RKO (cell line): Measurements from ENCODE around the gene ELF3.
"Not testable (repeated sequence)": the region's sequence is repeated elsewhere in the genome, so short reads cannot be mapped to it uniquely, and the experiment has no call there.

Source experiments
- DNase-seq: peaks from one replicate; pipeline ENCODE4 v3.0.0-alpha.2; 2016; ENCODE audit warnings: low spot score

ELF3 gene

DNA sequence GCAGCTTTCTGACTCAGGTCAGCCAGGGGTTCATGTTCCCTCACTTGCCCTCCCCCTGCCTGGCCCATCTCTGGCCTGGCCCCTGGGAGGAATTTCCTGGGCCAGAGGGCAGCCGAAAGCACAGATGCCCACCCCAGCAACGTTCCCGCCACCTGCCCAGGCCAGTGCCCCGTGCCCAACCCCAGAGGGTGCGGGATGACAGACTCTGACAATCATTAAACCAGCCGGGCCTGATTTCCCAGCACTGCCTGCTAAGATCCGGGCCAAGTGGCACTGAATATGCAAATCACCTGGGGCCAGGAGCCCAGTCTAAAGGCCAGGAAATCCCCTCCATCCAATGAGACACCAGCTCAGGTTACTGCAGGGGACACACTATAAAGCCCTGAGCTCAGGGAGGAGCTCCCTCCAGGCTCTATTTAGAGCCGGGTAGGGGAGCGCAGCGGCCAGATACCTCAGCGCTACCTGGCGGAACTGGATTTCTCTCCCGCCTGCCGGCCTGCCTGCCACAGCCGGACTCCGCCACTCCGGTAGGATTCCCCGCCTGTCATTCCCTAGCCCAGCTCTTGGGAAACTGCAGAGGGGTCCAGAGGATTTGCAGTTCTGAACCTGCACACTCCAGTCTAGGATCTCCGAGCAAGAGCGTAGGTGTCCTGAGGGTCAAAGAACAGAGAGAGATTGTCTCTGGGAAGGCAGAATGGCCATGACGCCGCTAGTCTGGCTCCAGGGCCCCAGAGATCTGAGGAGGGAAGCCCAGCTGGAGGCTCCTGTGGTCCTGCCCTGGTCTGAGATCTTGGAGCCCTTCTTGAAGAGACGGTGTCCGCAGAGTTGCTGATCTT, at the start of gene ELF3:
ELF3 (plus strand) TSS at position 408 of the 836 bp plus-strand sequence. CDS start 550 bp downstream, outside the sequence.
- no peak for DNase-seq

DNA sequence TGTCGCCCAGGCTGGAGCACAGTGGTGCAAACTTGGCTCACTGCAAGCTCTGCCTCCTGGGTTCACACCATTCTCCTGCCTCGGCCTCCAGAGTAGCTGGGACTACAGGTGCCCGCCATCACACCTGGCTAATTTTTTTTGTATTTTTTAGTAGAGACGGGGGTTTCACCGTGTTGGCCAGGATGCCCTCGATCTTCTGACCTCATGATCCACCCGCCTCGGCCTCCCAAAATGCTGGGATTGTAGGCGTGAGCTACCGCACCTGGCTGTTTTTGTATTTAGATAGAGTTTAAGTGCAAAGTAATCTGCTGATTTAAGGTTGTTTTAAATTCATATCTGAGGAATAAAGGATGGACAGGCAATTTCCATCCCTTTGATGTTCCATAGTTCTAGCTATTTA, 48.0 kb upstream of the ELF3 start:
- not testable (repeated sequence) for DNase-seq

DNA sequence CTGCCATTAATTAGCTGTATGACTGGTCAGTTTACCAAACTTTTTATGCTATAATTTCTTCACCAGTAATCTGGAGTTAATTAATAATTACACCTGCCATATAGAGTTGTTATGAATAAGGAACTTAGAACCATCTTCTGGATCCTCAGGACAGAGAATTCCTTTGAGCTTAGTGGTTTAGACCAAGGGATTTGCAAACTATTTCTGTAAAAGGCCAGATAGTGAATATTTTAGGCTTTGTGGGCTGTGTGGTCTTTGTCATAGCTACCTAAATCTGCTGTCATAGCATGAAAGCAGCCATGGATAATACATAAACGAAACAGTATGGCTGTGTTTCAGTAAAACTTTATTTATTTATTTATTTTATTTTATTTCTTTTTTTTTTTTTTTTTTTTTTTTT, 46.1 kb upstream of the ELF3 start:
- no peak for DNase-seq

- no peak for DNase-seq
These were observed 44.2 kb upstream of the ELF3 start for GRCh38 chr1:201966171-201966570.

GRCh38 chr1:201968202-201968925, 42.0 kb upstream of the ELF3 start:
- no peak for DNase-seq

GRCh38 chr1:201970334-201971159, 39.8 kb upstream of the ELF3 start:
- DNase-seq, result peak; percentile 51

- DNase-seq, result no peak
These were observed 28.2 kb upstream of the ELF3 start for GRCh38 chr1:201982082-201982622.

- DNase-seq, result peak; percentile 85
These were observed 27.6 kb upstream of the ELF3 start, which contains the start of gene RNPEP for GRCh38 chr1:201982623-201983379. Gene RNPEP, plus strand, starts transcription at chr1:201982648. Its CDS starts 19 bp downstream, at chr1:201982667.

DNA sequence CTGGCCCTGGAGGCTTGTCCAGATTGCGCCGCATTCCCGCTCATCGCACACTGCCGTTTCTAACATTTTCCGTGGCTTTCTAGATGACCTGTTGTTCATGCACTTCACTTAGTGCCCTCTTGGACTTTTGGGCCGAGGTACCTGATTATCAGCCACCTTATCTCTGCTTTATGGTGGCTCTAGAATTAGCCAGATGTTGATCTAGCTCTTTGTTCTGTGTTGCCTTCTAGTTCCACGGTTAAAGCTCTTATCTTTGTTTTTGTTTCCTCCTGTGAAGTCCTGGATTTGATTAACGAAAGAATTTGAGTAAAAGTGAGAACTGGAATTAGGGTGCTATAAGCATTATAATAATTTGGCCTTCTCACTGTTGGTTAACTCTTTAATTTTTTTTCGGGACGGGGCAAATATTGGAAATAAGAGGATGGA, 27.0 kb upstream of the ELF3 start:
- no peak for DNase-seq

DNA sequence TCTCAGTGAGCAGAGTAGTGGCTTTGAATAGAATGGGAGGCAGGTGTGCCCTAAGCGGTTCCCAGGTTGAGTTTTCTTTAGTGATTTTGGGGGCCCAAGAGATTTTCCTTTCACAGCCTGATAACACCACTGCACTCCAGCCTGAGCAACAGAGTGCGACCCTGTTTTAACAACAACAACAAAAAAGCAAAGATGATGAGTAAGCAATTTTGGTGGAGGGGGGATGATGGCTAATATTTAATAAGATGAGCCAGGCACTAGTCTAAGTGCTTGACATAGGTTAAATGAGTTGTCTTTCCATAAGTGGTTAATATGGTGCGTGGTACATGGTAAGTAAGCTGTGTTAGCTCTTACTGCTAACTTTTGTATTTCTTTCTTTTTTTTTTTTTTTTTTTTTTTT, 25.9 kb upstream of the ELF3 start:
- DNase-seq, result no peak

DNA sequence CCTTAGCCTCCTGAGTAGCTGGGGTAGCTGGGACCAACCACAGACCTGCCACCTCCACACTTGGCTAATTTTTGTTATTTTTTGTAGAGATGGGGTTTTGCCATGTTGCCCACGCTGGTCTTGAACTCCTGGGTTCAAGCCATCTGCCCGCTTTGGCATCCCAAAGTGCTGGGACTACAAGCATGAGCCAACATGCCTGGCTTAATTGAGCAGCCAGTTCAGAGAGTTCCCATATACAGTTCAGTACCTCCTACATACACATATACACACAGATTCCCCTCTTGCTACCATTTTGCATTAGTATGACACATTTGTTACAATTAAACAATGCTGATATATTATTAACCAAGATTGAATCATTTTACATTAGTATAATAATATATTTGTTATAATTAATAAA, 25.0 kb upstream of the ELF3 start:
- DNase-seq, result no peak

DNA sequence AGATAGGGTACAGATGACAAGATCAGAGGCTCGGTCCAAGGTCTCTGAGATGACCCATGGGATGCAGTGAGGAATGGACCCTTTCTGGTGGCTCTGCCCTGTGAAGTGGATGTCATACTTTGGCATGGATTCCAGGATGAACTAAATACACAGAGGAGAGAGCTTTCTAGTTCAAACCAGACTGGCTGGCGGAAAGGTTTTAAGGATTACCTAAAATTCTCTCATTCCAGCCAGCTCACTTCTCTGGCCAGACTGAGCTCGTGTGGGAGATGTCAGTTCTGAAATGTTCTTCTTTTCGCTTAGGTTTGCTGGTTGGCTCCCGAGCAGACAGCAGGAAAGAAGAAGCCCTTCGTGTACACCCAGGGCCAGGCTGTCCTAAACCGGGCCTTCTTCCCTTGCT, 21.8 kb upstream of the ELF3 start:
- no peak for DNase-seq

GRCh38 chr1:201989354-201990128, 20.8 kb upstream of the ELF3 start:
- no peak for DNase-seq

GRCh38 chr1:201990427-201990826, 20.0 kb upstream of the ELF3 start:
- DNase-seq, result no peak

DNA sequence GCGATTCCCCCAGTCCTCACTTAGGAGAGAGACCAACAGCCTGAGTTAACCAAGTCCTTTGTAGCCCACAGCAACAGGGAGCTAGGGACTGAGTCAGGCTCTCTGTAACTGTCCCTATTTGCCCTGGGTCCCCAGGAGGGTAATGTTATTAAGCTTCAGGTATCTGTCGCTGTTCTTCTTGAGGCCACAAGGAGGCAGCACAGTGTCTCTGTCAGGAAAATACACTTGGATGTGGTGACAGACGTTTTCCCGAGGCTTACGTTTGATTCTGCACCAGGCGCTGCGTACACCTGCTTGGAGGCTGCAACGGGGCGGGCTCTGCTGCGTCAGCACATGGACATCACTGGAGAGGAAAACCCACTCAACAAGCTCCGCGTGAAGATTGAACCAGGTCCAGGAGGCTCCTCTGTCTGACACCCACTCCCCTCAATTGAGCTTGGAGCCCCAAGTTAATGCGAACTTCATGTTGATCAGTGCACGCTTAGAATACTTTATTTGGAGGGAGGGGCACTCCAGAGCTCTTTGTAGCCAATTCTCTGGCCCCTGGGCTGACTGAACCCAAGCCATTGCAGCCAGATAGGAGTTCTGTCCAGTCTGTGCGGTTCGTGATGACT, 10.7 kb upstream of the ELF3 start:
- peak; percentile 61 for DNase-seq

- DNase-seq, result no peak
These were observed 7.9 kb upstream of the ELF3 start for GRCh38 chr1:202002507-202002906.

DNA sequence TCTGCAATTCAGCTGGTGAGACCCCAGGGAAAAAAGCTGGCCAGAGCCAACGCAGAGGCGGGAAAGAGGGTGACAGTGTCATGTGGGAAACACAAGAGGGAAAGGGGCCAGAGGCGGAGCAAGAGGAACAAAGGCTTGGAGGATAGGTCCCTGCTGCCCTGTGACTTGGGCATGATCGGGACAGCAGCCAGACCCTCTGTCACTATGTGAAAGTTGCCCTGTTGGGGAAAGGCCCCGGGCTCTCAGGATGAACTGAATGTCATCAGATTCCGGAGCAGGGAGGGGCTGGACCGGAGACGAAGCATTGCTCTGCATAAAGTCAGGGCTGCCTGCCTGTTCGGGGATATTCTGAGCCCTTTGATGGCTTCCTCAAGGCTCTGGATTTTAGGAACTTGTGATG, 5.7 kb upstream of the ELF3 start:
- no peak for DNase-seq

DNA sequence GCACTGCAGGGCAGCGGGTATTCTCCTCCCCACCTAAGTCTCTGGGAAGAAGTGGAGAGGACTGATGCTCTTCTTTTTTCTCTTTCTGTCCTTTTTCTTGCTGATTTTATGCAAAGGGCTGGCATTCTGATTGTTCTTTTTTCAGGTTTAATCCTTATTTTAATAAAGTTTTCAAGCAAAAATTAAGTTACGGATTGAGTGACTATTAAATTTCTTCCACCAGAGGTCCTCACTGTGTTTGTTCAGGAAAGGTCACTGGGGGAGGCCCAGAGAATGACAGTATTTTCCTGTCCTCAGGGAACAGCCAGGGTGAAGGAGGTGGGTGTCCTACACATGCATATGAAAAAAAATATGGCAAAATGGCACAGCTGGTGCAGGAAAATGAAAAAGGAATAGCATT, 4.4 kb upstream of the ELF3 start:
- peak; percentile 46 for DNase-seq

DNA sequence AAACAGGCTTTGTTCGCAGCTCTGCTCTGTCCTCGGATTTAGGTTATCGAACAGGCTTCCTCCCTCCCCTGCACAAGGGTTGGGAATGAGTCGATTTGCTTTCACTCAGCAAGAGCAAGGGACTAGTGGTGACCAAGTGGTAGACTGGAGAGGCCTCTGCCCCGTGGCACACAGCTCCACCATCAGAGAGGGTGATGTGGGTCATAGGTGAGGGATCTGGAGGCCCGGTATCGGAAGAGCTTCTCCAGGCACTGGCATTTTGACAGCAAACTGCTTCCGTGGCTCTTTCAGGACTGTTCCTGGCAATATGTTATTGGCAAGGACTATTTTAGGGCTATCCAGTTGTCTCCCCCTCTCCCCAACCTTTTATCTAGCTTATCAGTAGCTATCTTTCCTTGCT, 3.1 kb upstream of the ELF3 start:
- DNase-seq, result no peak
